Keratinocyte (primary cell): ENCODE measurements around the gene HOXC4. TPM values are rescaled to one million over a fixed set of nuclear protein-coding genes. Genes with fewer than 3 reads are reported as not detected.

Source experiments
- DNase-seq: peaks from one replicate; pipeline ENCODE4 v3.0.0-alpha.2; 2011; ENCODE audit warnings: low read depth, missing footprints, low spot score
- FAIRE-seq: peaks from 2 replicates; lab custom pipeline; 2011; peaks lifted over from hg19 to GRCh38; lab: Jason Lieb, UNC
- H2AFZ ChIP-seq: 2 replicates; pipeline ENCODE4 v1.6.0; 2012; ENCODE audit warnings: low read length, control low read depth, inconsistent platforms; ENCODE audit not compliant: control insufficient read depth
- H3K27ac ChIP-seq: 2 replicates; pipeline ENCODE4 v1.5.1; 2011; ENCODE audit warnings: low read length; ENCODE audit not compliant: control insufficient read depth, insufficient read depth
- H3K27me3 ChIP-seq: 3 replicates; pipeline ENCODE4 v1.6.0; 2011; ENCODE audit warnings: low read length; ENCODE audit not compliant: control insufficient read depth, insufficient read depth; ENCODE audit errors: extremely low read depth
- H3K36me3 ChIP-seq, 2 experiments: 2 replicates in 1 of 2; 3 replicates in 1 of 2; pipeline ENCODE4 v1.5.1; 2011; ENCODE audit warnings: low read length in 2 of 2, mild to moderate bottlenecking in 1 of 2; ENCODE audit not compliant: control insufficient read depth in 2 of 2, insufficient read depth in 2 of 2; ENCODE audit errors: extremely low read depth in 1 of 2
- H3K4me1 ChIP-seq: 3 replicates; pipeline ENCODE4 v1.5.1; 2011; ENCODE audit warnings: low read length; ENCODE audit not compliant: control insufficient read depth, insufficient read depth; ENCODE audit errors: extremely low read depth
- H3K4me2 ChIP-seq: 3 replicates; pipeline ENCODE4 v1.6.0; 2011; ENCODE audit warnings: low read depth, low read length; ENCODE audit not compliant: control insufficient read depth, insufficient read depth; ENCODE audit errors: extremely low read depth
- H3K4me3 ChIP-seq, 3 experiments: fragments of 200-600 bp in 1 of 3; sonication (generic) in 1 of 3; 2 replicates in 2 of 3; 3 replicates in 1 of 3; pipeline ENCODE4 v1.5.1; 2011 to 2016; ENCODE audit warnings: low read length in 3 of 3, mild to moderate bottlenecking in 3 of 3, control low read depth in 2 of 3, inconsistent platforms in 1 of 3, low read depth in 1 of 3, mixed read lengths in 1 of 3, mixed run types in 1 of 3, moderate library complexity in 1 of 3; ENCODE audit not compliant: control insufficient read depth in 2 of 3, insufficient read depth in 2 of 3; ENCODE audit errors: extremely low read depth in 1 of 3
- H3K79me2 ChIP-seq: 2 replicates; pipeline ENCODE4 v1.6.0; 2012; ENCODE audit warnings: low read length; ENCODE audit not compliant: control insufficient read depth, insufficient read depth
- H3K9ac ChIP-seq: 3 replicates; pipeline ENCODE4 v1.6.0; 2011; ENCODE audit warnings: low read length; ENCODE audit not compliant: control insufficient read depth, insufficient read depth; ENCODE audit errors: extremely low read depth
- H3K9me1 ChIP-seq: 3 replicates; pipeline ENCODE4 v1.6.0; 2011; ENCODE audit warnings: low read length; ENCODE audit not compliant: control insufficient read depth, insufficient read depth; ENCODE audit errors: extremely low read depth
- H3K9me3 ChIP-seq: 2 replicates; pipeline ENCODE4 v1.5.1; 2012; ENCODE audit warnings: low read depth, low read length; ENCODE audit not compliant: control insufficient read depth
- H4K20me1 ChIP-seq: 3 replicates; pipeline ENCODE4 v1.6.0; 2011; ENCODE audit warnings: low read length; ENCODE audit not compliant: control insufficient read depth, insufficient read depth; ENCODE audit errors: extremely low read depth
- EZH2 ChIP-seq: IDR thresholded peaks from one replicate; pipeline ENCODE4 v1.6.1; 2012; ENCODE audit warnings: inconsistent platforms, mild to moderate bottlenecking, low read length, moderate library complexity
- dilution Hi-C: fragments of 300-500 bp; cut with MboI; formaldehyde crosslinking; loops from one replicate; pipeline ENCODE4 v1.7.0; 2020; ENCODE audit warnings: low sequenced_read_pairs; ENCODE audit not compliant: extremely low pct_ligation_motif_present
- polyA plus RNA-seq, 5 experiments: library from polyadenylated mRNA; depleted of rRNA in 3 of 5; stranded (reverse) in 3 of 5; stranded (forward) in 1 of 5; unstranded in 1 of 5; fragments of >200 nt; gene quantifications; 1 replicate in 1 of 5; 2 replicates in 3 of 5; 3 replicates in 1 of 5; pipeline versions ENCODE4 v1.2.1 to v1.2.3, GENCODE V29; 2011 to 2012; ENCODE audit warnings: missing spikeins in 2 of 5, low read depth in 1 of 5, low replicate concordance in 1 of 5
- TF ChIP-seq, protein P1 (sequence below), 3 experiments: IDR thresholded peaks in 1 of 3; conservative IDR thresholded peaks in 1 of 3; optimal IDR thresholded peaks in 1 of 3; 2 replicates in 2 of 3; 3 replicates in 1 of 3; pipeline versions ENCODE3 to v1.5.1; 2011; ENCODE audit warnings: low read length in 3 of 3, mild to moderate bottlenecking in 3 of 3, moderate library complexity in 2 of 3, control low read depth in 1 of 3, inconsistent platforms in 1 of 3; ENCODE audit not compliant: insufficient read depth in 2 of 3; ENCODE audit errors: extremely low read depth in 1 of 3

HOXC4 gene
- polyA plus RNA-seq, 1 donor (not counting 4 experiments of a cell fraction or from before 2014, with no cell fraction given): 1.8 TPM

DNA sequence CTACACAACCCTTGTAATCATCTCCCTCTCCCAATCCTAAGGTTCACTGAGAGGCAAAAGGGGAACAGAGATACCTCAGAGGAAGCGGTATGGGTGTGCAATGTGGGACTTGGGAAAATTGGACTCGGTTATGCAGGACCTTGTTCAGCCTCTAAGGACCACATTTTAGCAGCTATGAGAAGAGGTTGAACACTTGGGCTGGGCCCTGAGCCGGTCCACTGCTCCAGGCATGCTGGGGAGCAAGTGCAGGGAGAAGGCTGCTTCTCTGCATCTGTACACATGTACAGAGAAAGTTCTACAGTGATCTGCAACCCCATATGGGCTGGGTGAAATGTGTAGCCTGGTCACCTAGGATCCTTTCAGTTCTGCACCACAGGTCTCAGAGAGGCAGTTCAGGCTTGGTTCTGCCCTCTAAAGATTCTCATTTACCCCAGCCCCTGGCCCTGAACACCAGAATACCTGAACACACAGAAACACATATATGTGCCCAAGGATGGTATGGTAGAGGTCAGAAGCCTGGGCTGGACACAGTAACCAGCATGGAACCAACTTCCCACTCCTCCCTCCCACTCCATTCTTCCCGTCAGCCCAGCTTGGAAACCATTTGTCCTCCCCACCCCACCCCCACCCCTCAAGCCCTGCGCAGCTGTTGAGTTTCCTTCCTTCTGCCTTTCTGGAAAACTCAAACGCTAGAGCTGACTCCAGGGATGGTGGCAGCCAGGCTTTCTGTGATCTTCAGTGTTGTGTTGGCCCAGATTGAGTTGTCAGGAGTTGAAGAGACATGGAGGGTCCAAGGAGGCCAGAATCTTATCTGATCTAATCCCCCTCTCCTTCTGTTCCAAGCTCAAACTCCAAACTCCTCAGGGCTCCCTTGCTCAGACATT, 10.4 kb upstream of the HOXC4 start:
- dilution Hi-C loops: no loop called here
- peaks cover 3% of the 10 kb centered on the region for H3K27me3 ChIP-seq
- H3K4me3 ChIP-seq: no peak overlapping the region

DNA sequence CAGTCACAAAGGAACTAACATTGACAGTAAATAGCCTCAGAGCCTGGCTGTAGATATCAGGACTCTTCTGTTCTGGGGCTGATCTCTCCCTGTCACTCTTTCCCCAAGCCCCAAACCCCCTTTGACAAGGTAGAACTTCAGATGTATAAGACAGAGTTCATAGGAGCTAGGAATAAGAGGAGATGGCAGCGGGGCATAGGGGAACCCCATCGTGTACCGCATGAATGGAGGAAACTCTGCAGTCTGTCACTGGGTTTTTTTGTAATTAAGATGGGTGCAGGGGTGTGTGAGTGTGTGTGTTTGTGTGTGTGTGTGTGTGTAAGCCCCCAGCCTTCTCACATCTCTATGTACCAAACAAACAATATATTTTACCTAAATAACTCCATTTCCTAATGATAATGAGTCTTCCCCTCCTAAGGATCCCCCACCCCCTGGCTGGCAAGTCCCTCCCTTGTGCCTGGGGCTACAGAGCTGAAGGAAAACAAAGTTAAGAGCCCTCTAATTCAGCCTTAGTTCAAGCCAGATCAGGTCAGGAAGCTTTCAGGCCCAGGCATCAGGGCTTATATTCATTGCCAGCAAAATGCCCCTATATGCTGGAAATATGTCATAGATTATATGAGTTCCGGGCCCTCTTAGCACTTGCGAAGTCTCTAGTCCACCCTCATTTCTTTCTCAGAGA, 9.1 kb upstream of the HOXC4 start:
- H3K27me3 ChIP-seq: no peaks in the 10 kb centered on the region
- H3K4me2 ChIP-seq: no peak overlapping the region
- no peaks in the 10 kb centered on the region for H3K79me2 ChIP-seq
- H3K36me3 ChIP-seq: no peaks in the 10 kb centered on the region
- no peak overlapping the region for H3K9ac ChIP-seq
- H3K9me1 ChIP-seq: no peaks in the 10 kb centered on the region
- TF ChIP-seq EZH2: no peak
- TF ChIP-seq, protein P1, sequence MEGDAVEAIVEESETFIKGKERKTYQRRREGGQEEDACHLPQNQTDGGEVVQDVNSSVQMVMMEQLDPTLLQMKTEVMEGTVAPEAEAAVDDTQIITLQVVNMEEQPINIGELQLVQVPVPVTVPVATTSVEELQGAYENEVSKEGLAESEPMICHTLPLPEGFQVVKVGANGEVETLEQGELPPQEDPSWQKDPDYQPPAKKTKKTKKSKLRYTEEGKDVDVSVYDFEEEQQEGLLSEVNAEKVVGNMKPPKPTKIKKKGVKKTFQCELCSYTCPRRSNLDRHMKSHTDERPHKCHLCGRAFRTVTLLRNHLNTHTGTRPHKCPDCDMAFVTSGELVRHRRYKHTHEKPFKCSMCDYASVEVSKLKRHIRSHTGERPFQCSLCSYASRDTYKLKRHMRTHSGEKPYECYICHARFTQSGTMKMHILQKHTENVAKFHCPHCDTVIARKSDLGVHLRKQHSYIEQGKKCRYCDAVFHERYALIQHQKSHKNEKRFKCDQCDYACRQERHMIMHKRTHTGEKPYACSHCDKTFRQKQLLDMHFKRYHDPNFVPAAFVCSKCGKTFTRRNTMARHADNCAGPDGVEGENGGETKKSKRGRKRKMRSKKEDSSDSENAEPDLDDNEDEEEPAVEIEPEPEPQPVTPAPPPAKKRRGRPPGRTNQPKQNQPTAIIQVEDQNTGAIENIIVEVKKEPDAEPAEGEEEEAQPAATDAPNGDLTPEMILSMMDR (optimal IDR thresholded peaks at IDR 0.05 in 1 of 3, IDR thresholded peaks at IDR 0.05 in 1 of 3, conservative IDR thresholded peaks at IDR 0.05 in 1 of 3; ENCODE audit: extremely low read depth in 1 of 3, insufficient read depth in 2 of 3, low read length in 3 of 3): no peak
- H3K4me3 ChIP-seq: no peak overlapping the region
- DNase-seq: no peak
- H3K27ac ChIP-seq: no peak overlapping the region
- FAIRE-seq: no peak
- dilution Hi-C loops: no loop called here
- H3K9me3 ChIP-seq: no peaks in the 10 kb centered on the region
- no peaks in the 10 kb centered on the region for H4K20me1 ChIP-seq
- no peak overlapping the region for H2AFZ ChIP-seq
- H3K4me1 ChIP-seq: no peaks in the 10 kb centered on the region

More for the DNA sequence above, 10.4 kb upstream of the HOXC4 start:
- H3K36me3 ChIP-seq: no peaks in the 10 kb centered on the region
- H3K27ac ChIP-seq: no peak overlapping the region
- H4K20me1 ChIP-seq: no peaks in the 10 kb centered on the region
- no peak for DNase-seq
- H3K4me1 ChIP-seq: peaks cover 10% of the 10 kb centered on the region
- H3K9ac ChIP-seq: no peak overlapping the region
- no peak for FAIRE-seq
- H2AFZ ChIP-seq: no peak overlapping the region
- no peaks in the 10 kb centered on the region for H3K9me1 ChIP-seq
- no peak for TF ChIP-seq EZH2
- TF ChIP-seq, protein P1 (optimal IDR thresholded peaks at IDR 0.05 in 1 of 3, IDR thresholded peaks at IDR 0.05 in 1 of 3, conservative IDR thresholded peaks at IDR 0.05 in 1 of 3; ENCODE audit: extremely low read depth in 1 of 3, insufficient read depth in 2 of 3, low read length in 3 of 3): no peak
- H3K9me3 ChIP-seq: no peaks in the 10 kb centered on the region
- H3K4me2 ChIP-seq: no peak overlapping the region
- no peaks in the 10 kb centered on the region for H3K79me2 ChIP-seq
